ENCODE data around the gene NDUFC2. TPM values are rescaled to one million over a fixed set of nuclear protein-coding genes. Genes with fewer than 3 reads are reported as not detected.

NDUFC2 gene
- total and polyA plus RNA-seq, 2 of the 13 experiments (the other 11 are each of a cell fraction or from before 2014, with no cell fraction given): 256 to 363 TPM

DNA sequence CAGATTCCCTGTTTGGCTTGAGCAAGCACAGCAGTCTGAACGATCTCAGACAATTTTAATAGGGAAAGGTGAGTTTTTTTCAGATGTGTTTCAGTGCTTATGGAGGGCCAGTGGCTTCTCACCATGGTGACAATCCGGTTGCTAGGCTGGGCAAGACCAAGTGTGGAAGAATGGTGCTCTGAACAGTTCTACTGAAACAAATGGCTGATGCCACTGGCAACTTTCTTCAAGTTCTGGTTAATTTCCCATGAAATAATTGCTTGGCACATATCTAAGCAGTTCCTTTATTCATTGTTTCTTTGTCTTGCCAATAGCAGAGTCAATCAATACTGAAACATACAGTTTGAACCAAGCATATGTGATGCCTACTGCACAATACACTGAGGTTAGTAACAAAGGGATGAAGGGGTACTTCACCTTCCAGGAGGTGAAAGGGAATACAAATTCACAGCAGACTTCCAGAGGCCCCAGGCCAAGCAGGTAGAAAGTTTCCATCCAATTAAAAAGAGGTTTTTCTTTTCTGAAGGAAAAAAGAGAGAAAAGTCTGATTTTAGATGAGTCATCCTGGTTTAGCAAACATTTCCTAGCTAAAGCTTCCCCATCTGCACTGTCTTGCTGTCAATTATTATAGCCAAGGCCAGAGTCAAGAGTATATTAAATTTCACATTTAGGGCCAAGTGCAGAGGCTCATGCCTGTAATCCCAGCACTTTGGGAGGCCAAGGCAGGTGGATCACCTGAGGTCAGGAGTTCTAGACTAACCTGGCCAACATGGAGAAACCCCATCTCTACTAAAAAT, 21.2 kb upstream of the NDUFC2 start (continued):
- no peak for TF ChIP-seq BCL6 (CRISPR knock-in tag; IDR thresholded peaks at IDR 0.05)
- no peak for TF ChIP-seq ZNF672 (CRISPR knock-in tag; IDR thresholded peaks at IDR 0.05)
- no peak for TF ChIP-seq ZC3H4 (CRISPR knock-in tag; IDR thresholded peaks at IDR 0.05; ENCODE audit: borderline replicate concordance)
- no peak for TF ChIP-seq YEATS4 (CRISPR knock-in tag; IDR thresholded peaks at IDR 0.05; ENCODE audit: borderline replicate concordance)
- no peak for TF ChIP-seq SMC3 (IDR thresholded peaks at IDR 0.05; ENCODE audit: low read length)
- TF ChIP-seq MTF2 (CRISPR knock-in tag; IDR thresholded peaks at IDR 0.05; ENCODE audit: borderline replicate concordance): no peak
- no peak for TF ChIP-seq ZNF781 (CRISPR knock-in tag; IDR thresholded peaks at IDR 0.05; ENCODE audit: borderline replicate concordance, not compliant biosample characterization)
- TF ChIP-seq, protein P1, sequence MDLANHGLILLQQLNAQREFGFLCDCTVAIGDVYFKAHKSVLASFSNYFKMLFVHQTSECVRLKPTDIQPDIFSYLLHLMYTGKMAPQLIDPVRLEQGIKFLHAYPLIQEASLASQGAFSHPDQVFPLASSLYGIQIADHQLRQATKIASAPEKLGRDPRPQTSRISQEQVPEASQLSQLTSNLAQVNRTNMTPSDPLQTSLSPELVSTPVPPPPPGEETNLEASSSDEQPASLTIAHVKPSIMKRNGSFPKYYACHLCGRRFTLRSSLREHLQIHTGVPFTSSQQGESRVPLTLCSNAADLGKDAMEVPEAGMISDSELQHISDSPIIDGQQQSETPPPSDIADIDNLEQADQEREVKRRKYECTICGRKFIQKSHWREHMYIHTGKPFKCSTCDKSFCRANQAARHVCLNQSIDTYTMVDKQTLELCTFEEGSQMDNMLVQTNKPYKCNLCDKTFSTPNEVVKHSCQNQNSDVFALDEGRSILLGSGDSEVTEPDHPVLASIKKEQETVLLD (CRISPR knock-in tag; IDR thresholded peaks at IDR 0.05; ENCODE audit: low read depth): no peak
- TF ChIP-seq, protein P2, sequence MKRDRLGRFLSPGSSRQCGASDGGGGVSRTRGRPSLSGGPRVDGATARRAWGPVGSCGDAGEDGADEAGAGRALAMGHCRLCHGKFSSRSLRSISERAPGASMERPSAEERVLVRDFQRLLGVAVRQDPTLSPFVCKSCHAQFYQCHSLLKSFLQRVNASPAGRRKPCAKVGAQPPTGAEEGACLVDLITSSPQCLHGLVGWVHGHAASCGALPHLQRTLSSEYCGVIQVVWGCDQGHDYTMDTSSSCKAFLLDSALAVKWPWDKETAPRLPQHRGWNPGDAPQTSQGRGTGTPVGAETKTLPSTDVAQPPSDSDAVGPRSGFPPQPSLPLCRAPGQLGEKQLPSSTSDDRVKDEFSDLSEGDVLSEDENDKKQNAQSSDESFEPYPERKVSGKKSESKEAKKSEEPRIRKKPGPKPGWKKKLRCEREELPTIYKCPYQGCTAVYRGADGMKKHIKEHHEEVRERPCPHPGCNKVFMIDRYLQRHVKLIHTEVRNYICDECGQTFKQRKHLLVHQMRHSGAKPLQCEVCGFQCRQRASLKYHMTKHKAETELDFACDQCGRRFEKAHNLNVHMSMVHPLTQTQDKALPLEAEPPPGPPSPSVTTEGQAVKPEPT (CRISPR knock-in tag; IDR thresholded peaks at IDR 0.05; ENCODE audit: low read depth): no peak
- no peak for TF ChIP-seq ZMYM4 (CRISPR knock-in tag; IDR thresholded peaks at IDR 0.05)
- TF ChIP-seq SKI (IDR thresholded peaks at IDR 0.05; ENCODE audit: partially characterized antibody): no peak
- no peak for TF ChIP-seq NFKBIZ (CRISPR knock-in tag; IDR thresholded peaks at IDR 0.05)
- TF ChIP-seq ZNF20 (CRISPR knock-in tag; IDR thresholded peaks at IDR 0.05): no peak
- TF ChIP-seq, protein P3, sequence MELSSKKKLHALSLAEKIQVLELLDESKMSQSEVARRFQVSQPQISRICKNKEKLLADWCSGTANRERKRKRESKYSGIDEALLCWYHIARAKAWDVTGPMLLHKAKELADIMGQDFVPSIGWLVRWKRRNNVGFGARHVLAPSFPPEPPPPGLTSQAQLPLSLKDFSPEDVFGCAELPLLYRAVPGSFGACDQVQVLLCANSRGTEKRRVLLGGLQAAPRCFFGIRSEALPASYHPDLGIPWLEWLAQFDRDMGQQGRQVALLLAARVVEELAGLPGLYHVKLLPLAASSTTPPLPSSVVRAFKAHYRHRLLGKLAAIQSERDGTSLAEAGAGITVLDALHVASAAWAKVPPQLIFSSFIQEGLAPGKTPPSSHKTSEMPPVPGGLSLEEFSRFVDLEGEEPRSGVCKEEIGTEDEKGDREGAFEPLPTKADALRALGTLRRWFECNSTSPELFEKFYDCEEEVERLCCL (CRISPR knock-in tag; IDR thresholded peaks at IDR 0.05; ENCODE audit: borderline replicate concordance): no peak
- TF ChIP-seq ZNF121 (CRISPR knock-in tag; IDR thresholded peaks at IDR 0.05): no peak
- TF ChIP-seq ZBTB1 (CRISPR knock-in tag; IDR thresholded peaks at IDR 0.05; ENCODE audit: borderline replicate concordance): no peak
